Heart right ventricle (tissue), 16 donors: ENCODE measurements around the gene POLD2. TPM values are rescaled to one million over a fixed set of nuclear protein-coding genes. Genes with fewer than 3 reads are reported as not detected.

ENCODE experiments used
- ATAC-seq, 8 donors: fragments of 200-7000 bp; cut with Tn5 transposase; one replicate each; pipeline ENCODE4 v1.9.1; 2020; ENCODE audit warnings: mild to moderate bottlenecking in 8 of 8, moderate library complexity in 8 of 8, moderate number of reproducible peaks in 1 of 8
- DNase-seq, 2 donors: peaks; one replicate each; pipeline ENCODE4 v3.0.0-alpha.2; 2020
- H3K27ac ChIP-seq, 10 donors: fragments of 200-600 bp; sonication (generic) in 2 of 10; one replicate each; pipeline versions ENCODE4 v1.5.0 to v1.8.0; 2020 to 2022; ENCODE audit warnings: mild to moderate bottlenecking in 3 of 10
- H3K27me3 ChIP-seq, 7 donors: fragments of 200-600 bp; one replicate each; pipeline ENCODE4 v1.8.0; 2021 to 2022; ENCODE audit warnings: mild to moderate bottlenecking in 2 of 7
- H3K36me3 ChIP-seq, 9 donors: fragments of 200-600 bp; sonication (generic) in 1 of 9; one replicate each; pipeline versions ENCODE4 v1.5.0 to v1.8.0; 2020 to 2022; ENCODE audit warnings: mild to moderate bottlenecking in 2 of 9
- H3K4me1 ChIP-seq, 9 donors: fragments of 200-600 bp; sonication (generic) in 1 of 9; one replicate each; pipeline versions ENCODE4 v1.5.0 to v1.8.0; 2020 to 2022; ENCODE audit warnings: mild to moderate bottlenecking in 4 of 9
- H3K4me3 ChIP-seq, 10 donors: fragments of 200-600 bp; sonication (generic) in 2 of 10; one replicate each; pipeline versions ENCODE4 v1.5.0 to v1.8.0; 2020 to 2022; ENCODE audit warnings: mild to moderate bottlenecking in 7 of 10, moderate library complexity in 2 of 10
- H3K9me3 ChIP-seq, 11 donors: fragments of 200-600 bp in 10 of 11; sonication (generic) in 2 of 11; one replicate each; pipeline versions ENCODE4 v1.5.0 to v1.8.0; 2013 to 2022; ENCODE audit warnings: mild to moderate bottlenecking in 2 of 11, control low read depth in 1 of 11, moderate library complexity in 1 of 11
- CTCF ChIP-seq, 9 donors: fragments of 200-600 bp; sonication (generic) in 2 of 9; IDR thresholded peaks; one replicate each; pipeline versions ENCODE4 v1.5.0 to v1.8.0; 2021 to 2022; ENCODE audit warnings: antibody characterized with exemption in 9 of 9, mild to moderate bottlenecking in 5 of 9, moderate library complexity in 1 of 9
- WGBS, 2 donors: extraction: QIAGEN DNeasy Blood & Tissue Kit; methylation state at CpG; one replicate each; pipeline ENCODE4 v1.1.7; 2013; ENCODE audit warnings: inconsistent platforms in 1 of 2; 5-methylcytosine and 5-hydroxymethylcytosine counted together
- intact Hi-C, 10 donors: fragments of 100-400 bp; cut with DNase I; formaldehyde crosslinking; loops; one replicate each; pipeline versions ENCODE4 v1.11.1 to v1.14.2; 2022
- polyA plus RNA-seq, 2 donors: library from polyadenylated mRNA; stranded (reverse); fragments of 200-250 nt; gene quantifications; one replicate each; pipeline ENCODE4 v1.2.3, GENCODE V29; 2013
- total RNA-seq, 10 donors: library from RNA; stranded (reverse); fragmentation: NEBNext Ultra II Directional in 3 of 10; extraction: Animal tissue kit (Norgen Biotek cat#: 25700) in 3 of 10; gene quantifications; one replicate each; pipeline versions ENCODE4 v1.2.1 to v1.2.4, GENCODE V29; 2021 to 2023
- donor health status: Arrhythmogenic right ventricular cardiomyopathy.
- donor health status: ischemic (EF 13 %, LVEDD 7.1; RV severe dilation, severe dysfunction).
- donor health status: healthy with polysubstance abuse.
- donor health status: DM: no; HTN: yes; CAD: no.
- donor health status: DM: no; HTN: no; CAD: no.
- donor health status: ischemic (EF 25% LVEDD 6.9; RV normal size, moderate dysfunction).
- donor health status: ischemic (EF 25% LVEDD 5.7; RV mildly dilated, moderate dysfunction).
- donor health status: healthy.
- donor health status: DM: yes; HTN: yes; CAD: no.
- donor health status: Ischemic cardiomyopathy.
- donor health status: ischemic (EF 35%, LVEDD 5.7; RV mildly dilated, moderate dysfunction).
- donor health status: nonischemic (EF 11% LVEDD 7.7; RV severe dilation, severe dysfunction).
- donor health status: DM: yes; HTN: yes; CAD: no.
- donor health status: PGD.
- donor health status: ischemic (EF 29% LVEDD 5.4; RV normal size, mild dysfunction).
- donor health status: nonischemic (EF 23%, LVEDD 6.1; RV moderate dilation, normal function).

Gene POLD2
- total and polyA plus RNA-seq, 12 donors: 64.4 to 150 (median 78.8) TPM

- 80% methylated on average over 5 of the region's 5 CpGs for WGBS, 2 donors
- no peaks in the 10 kb centered on the region for H3K36me3 ChIP-seq
- no peaks in the 10 kb centered on the region for H3K27me3 ChIP-seq
- no peak overlapping the region for H3K4me3 ChIP-seq
- no peak for TF ChIP-seq CTCF (IDR thresholded peaks at IDR 0.05)
- DNase-seq: no peak
- peaks cover 0 to 51% (median 13%) of the 10 kb centered on the region in 9 donors for H3K4me1 ChIP-seq
- no peaks in the 10 kb centered on the region for H3K9me3 ChIP-seq
- H3K27ac ChIP-seq: peak overlapping the region in 2 of 10 donors; percentile 48 to 52
- no peak for ATAC-seq
- intact Hi-C loops: loop anchor here in 2 of 10 donors (5.0 to 10.0 kb wide), 2 partner anchors 58 to 61 kb away; no protein-coding TSS in a partner anchor
These were observed 13.4 kb upstream of the POLD2 start for GRCh38 chr7:44136731-44137130.

- intact Hi-C loops: loop anchor here in 4 of 10 donors (5.0 to 10.0 kb wide), 3 partner anchors 60 to 67 kb away; partner anchors contain the start of gene YKT6 (in 1 of the 4)
- no peak for ATAC-seq
- TF ChIP-seq CTCF (IDR thresholded peaks at IDR 0.05): no peak
These were observed 11.7 kb upstream of the POLD2 start for GRCh38 chr7:44134943-44135628.

GRCh38 chr7:44133295-44133694 is 9.9 kb upstream of the POLD2 start:
- TF ChIP-seq CTCF (IDR thresholded peaks at IDR 0.05): no peak
- no peaks in the 10 kb centered on the region for H3K27me3 ChIP-seq
- intact Hi-C loops: loop anchor here in 3 of 10 donors (5.0 to 10.0 kb wide), 3 partner anchors 62 to 69 kb away; partner anchors contain the start of gene YKT6 (in 1 of the 3)
- WGBS, 2 donors: 51% methylated on average over 3 of the region's 3 CpGs
- H3K4me1 ChIP-seq: peaks cover 0 to 62% (median 16%) of the 10 kb centered on the region in 9 donors
- no peaks in the 10 kb centered on the region for H3K36me3 ChIP-seq
- ATAC-seq (no peak), DNase-seq (no peak)
- peak overlapping the region in 6 of 10 donors; percentile 63 to 84 (median 74) for H3K27ac ChIP-seq
- no peak overlapping the region for H3K4me3 ChIP-seq
- no peaks in the 10 kb centered on the region for H3K9me3 ChIP-seq

More at GRCh38 chr7:44134943-44135628, 11.7 kb upstream of the POLD2 start:
- peaks cover 0 to 48% (median 16%) of the 10 kb centered on the region in 9 donors for H3K4me1 ChIP-seq
- H3K4me3 ChIP-seq: no peak overlapping the region
- DNase-seq: peak in 1 of 2 donors; percentile 42
- H3K9me3 ChIP-seq: no peaks in the 10 kb centered on the region
- no peaks in the 10 kb centered on the region for H3K36me3 ChIP-seq
- 81 to 86% methylated on average over 4 of the region's 4 CpGs for WGBS, 2 donors
- H3K27me3 ChIP-seq: no peaks in the 10 kb centered on the region
- H3K27ac ChIP-seq: peak overlapping the region in 7 of 10 donors; percentile 31 to 68 (median 52)

GRCh38 chr7:44132039-44132438 is 8.7 kb upstream of the POLD2 start:
- Histone ChIP-seq H3K27me3 (no peaks in the 10 kb centered on the region), H3K4me3 (no peak overlapping the region), H3K27ac (peak overlapping the region; percentile 26 to 84 (median 70)), H3K4me1 (peaks cover 0 to 64% (median 16%) of the 10 kb centered on the region in 9 donors), H3K36me3 (no peaks in the 10 kb centered on the region), H3K9me3 (peaks cover 0 to 8% (median 0%) of the 10 kb centered on the region in 11 donors)
- TF ChIP-seq CTCF (IDR thresholded peaks at IDR 0.05): no peak
- peak; percentile 32 to 64 for DNase-seq
- intact Hi-C loops: loop anchor here in 3 of 10 donors (5.0 to 10.0 kb wide), 3 partner anchors 63 to 70 kb away; partner anchors contain the start of gene YKT6 (in 1 of the 3)
- 36 to 62% methylated on average over 2 of the region's 2 CpGs for WGBS, 2 donors
- ATAC-seq: peak; percentile 57 to 86 (median 79)
